GM12878 (cell line): ENCODE results near the gene DLEC1.

ENCODE experiments used
- BHLHE40 ChIP-seq, 2 experiments: fragments of 450-650 bp in 1 of 2; IDR thresholded peaks; 2 replicates each; pipeline ENCODE4 v1.6.1; 2011 to 2017; ENCODE audit warnings: low read depth in 2 of 2, borderline replicate concordance in 1 of 2, improper control_type of control experiment in 1 of 2, low read length in 1 of 2, mild to moderate bottlenecking in 1 of 2
- CTCF ChIP-seq, 3 experiments: IDR thresholded peaks in 2 of 3; conservative IDR thresholded peaks in 1 of 3; 2 replicates each; pipeline ENCODE4 v1.5.1; 2011; ENCODE audit warnings: low read depth in 3 of 3, low read length in 3 of 3, mild to moderate bottlenecking in 3 of 3, control low read depth in 2 of 3, moderate library complexity in 2 of 3, inconsistent platforms in 1 of 3, mixed read lengths in 1 of 3; ENCODE audit not compliant: control insufficient read depth in 2 of 3, insufficient read depth in 1 of 3; ENCODE audit errors: extremely low read depth in 1 of 3
- SRF ChIP-seq, 2 experiments: IDR thresholded peaks; 2 replicates each; pipeline ENCODE4 v1.6.1; 2011; ENCODE audit warnings: low read depth in 2 of 2, low read length in 2 of 2, mild to moderate bottlenecking in 1 of 2, moderate library complexity in 1 of 2

- TF ChIP-seq SRF (IDR thresholded peaks at IDR 0.05; ENCODE audit: low read depth in 2 of 2, low read length in 2 of 2) = no peak
- TF ChIP-seq BHLHE40 (IDR thresholded peaks at IDR 0.05; ENCODE audit: borderline replicate concordance in 1 of 2, low read depth in 2 of 2, low read length in 1 of 2) = no peak
- TF ChIP-seq CTCF (IDR thresholded peaks at IDR 0.05 in 2 of 3, conservative IDR thresholded peaks at IDR 0.05 in 1 of 3; ENCODE audit: control insufficient read depth in 2 of 3, extremely low read depth in 1 of 3, insufficient read depth in 1 of 3, low read depth in 3 of 3, low read length in 3 of 3) = no peak
Measured at GRCh38 chr3:38108649-38109579, 69.9 kb downstream of the DLEC1 start.
